ENCODE measurements around the gene GPR171. TPM values are rescaled to one million over a fixed set of nuclear protein-coding genes. Genes with fewer than 3 reads are reported as not detected.

Gene GPR171
- total and polyA plus RNA-seq, 2 donors (not counting 3 experiments of a cell fraction or from before 2014, with no cell fraction given): not detected

- FAIRE-seq: no peak
Measured at GRCh38 chr3:151196434-151196833, 6.6 kb downstream of the GPR171 start.

DNA sequence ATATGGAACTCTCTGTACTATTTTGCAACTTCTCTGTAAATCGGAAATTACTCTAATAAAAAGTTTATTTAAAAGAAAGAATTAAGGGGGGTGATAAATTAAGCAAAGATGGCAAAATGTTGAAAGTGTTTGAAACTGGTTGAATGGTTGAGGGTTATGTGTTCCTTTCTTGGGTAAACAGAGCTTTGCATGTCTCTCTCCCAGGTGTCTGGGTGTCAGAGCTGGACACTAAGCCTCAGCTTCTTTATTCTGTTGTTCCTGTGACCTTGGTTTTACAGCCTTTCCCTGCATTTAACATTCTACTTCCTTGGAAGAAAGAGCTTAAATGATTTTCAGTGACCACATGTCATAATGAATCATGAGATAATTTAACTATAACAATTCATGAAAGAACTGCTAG is 7.2 kb downstream of the GPR171 start:
- Histone ChIP-seq H3K9me3 (replicated peaks; ENCODE audit: control insufficient read depth, insufficient read depth, low read length) (no peaks in the 10 kb centered on the region), H3K79me2 (ENCODE audit: control insufficient read depth, insufficient read depth, low read length) (no peaks in the 10 kb centered on the region), H3K9ac (replicated peaks; ENCODE audit: extremely low read depth, insufficient read depth, low read length) (no peak overlapping the region), H3K4me2 (ENCODE audit: insufficient read depth, low read length) (no peak overlapping the region), H3K27me3 (ENCODE audit: control insufficient read depth in 2 of 2, insufficient read depth in 2 of 2, low read length in 2 of 2) (no peaks in the 10 kb centered on the region), H3K27ac (ENCODE audit: insufficient read depth, low read depth, low read length) (no peak overlapping the region), H4K20me1 (replicated peaks; ENCODE audit: control insufficient read depth, extremely low read depth, insufficient read depth, low read length) (no peaks in the 10 kb centered on the region), H3K36me3 (ENCODE audit: control insufficient read depth in 2 of 2, extremely low read depth in 1 of 2, insufficient read depth in 2 of 2, low read length in 2 of 2) (no peaks in the 10 kb centered on the region), H3K4me3 (replicated peaks in 1 of 3; ENCODE audit: insufficient read depth in 1 of 3, low read depth in 1 of 3, low read length in 3 of 3) (no peak overlapping the region), H2AFZ (ENCODE audit: low read depth, low read length) (no peak overlapping the region), H3K4me1 (ENCODE audit: control insufficient read depth, extremely low read depth, insufficient read depth, low read length) (no peaks in the 10 kb centered on the region), H3K9me1 (replicated peaks; ENCODE audit: control insufficient read depth, extremely low read depth, insufficient read depth, low read length) (no peaks in the 10 kb centered on the region)
- intact Hi-C loops (cut with micrococcal nuclease) (no loop called here), dilution Hi-C loops (cut with MboI; ENCODE audit: extremely low pct_ligation_motif_present, low sequenced_read_pairs) (no loop called here)
- CTCF ChIA-PET: interaction anchor here (0.5 to 3.1 kb wide), 5 partner anchors 12 to 701 kb away, joined by 4 to 11 read pairs (median 5); no protein-coding TSS in a partner anchor
- POLR2A ChIA-PET: no interaction called here
- no TSS peak for BruUV-seq (replicated peaks)
- TF ChIP-seq, protein P1, sequence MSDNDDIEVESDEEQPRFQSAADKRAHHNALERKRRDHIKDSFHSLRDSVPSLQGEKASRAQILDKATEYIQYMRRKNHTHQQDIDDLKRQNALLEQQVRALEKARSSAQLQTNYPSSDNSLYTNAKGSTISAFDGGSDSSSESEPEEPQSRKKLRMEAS (IDR thresholded peaks at IDR 0.05; ENCODE audit: insufficient read depth, insufficient read length): no peak
- TF ChIP-seq, protein P2, sequence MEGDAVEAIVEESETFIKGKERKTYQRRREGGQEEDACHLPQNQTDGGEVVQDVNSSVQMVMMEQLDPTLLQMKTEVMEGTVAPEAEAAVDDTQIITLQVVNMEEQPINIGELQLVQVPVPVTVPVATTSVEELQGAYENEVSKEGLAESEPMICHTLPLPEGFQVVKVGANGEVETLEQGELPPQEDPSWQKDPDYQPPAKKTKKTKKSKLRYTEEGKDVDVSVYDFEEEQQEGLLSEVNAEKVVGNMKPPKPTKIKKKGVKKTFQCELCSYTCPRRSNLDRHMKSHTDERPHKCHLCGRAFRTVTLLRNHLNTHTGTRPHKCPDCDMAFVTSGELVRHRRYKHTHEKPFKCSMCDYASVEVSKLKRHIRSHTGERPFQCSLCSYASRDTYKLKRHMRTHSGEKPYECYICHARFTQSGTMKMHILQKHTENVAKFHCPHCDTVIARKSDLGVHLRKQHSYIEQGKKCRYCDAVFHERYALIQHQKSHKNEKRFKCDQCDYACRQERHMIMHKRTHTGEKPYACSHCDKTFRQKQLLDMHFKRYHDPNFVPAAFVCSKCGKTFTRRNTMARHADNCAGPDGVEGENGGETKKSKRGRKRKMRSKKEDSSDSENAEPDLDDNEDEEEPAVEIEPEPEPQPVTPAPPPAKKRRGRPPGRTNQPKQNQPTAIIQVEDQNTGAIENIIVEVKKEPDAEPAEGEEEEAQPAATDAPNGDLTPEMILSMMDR (IDR thresholded peaks at IDR 0.05; ENCODE audit: extremely low read depth in 1 of 2, insufficient read depth in 1 of 2, low read depth in 1 of 2, low read length in 2 of 2): no peak
- TF ChIP-seq POLR2A (IDR thresholded peaks at IDR 0.05; ENCODE audit: low read depth, low read length): no peak
- no peak for TF ChIP-seq GATA2 (IDR thresholded peaks at IDR 0.05; ENCODE audit: insufficient read depth, insufficient read length, low read depth, low read length)
- TF ChIP-seq FOS (IDR thresholded peaks at IDR 0.05; ENCODE audit: borderline replicate concordance, insufficient read depth, low read length): no peak
- TF ChIP-seq JUN (IDR thresholded peaks at IDR 0.05; ENCODE audit: borderline replicate concordance, insufficient read depth, insufficient read length, low read depth): no peak
- TF ChIP-seq POLR2AphosphoS5 (IDR thresholded peaks at IDR 0.05; ENCODE audit: insufficient read depth, low read depth, low read length): no peak
- no peak for TF ChIP-seq EZH2 (IDR thresholded peaks at IDR 0.05; ENCODE audit: borderline replicate concordance, low read depth, low read length, severe bottlenecking)
- no peak for TF ChIP-seq MYC (IDR thresholded peaks at IDR 0.05; ENCODE audit: low read depth, low read length)
- DNase-seq (ENCODE audit: low read depth, low spot score) (no peak), FAIRE-seq (no peak)

More at GRCh38 chr3:151196434-151196833, 6.6 kb downstream of the GPR171 start:
- intact Hi-C loops (cut with micrococcal nuclease): no loop called here
- no peak for TF ChIP-seq MYC (IDR thresholded peaks at IDR 0.05; ENCODE audit: low read depth, low read length)
- H3K9me1 ChIP-seq (replicated peaks; ENCODE audit: control insufficient read depth, extremely low read depth, insufficient read depth, low read length): no peaks in the 10 kb centered on the region
- no peaks in the 10 kb centered on the region for H3K79me2 ChIP-seq (ENCODE audit: control insufficient read depth, insufficient read depth, low read length)
- H3K27me3 ChIP-seq (ENCODE audit: control insufficient read depth in 2 of 2, insufficient read depth in 2 of 2, low read length in 2 of 2): no peaks in the 10 kb centered on the region
- H3K9ac ChIP-seq (replicated peaks; ENCODE audit: extremely low read depth, insufficient read depth, low read length): no peak overlapping the region
- H3K27ac ChIP-seq (ENCODE audit: insufficient read depth, low read depth, low read length): no peak overlapping the region
- H3K4me3 ChIP-seq (replicated peaks in 1 of 3; ENCODE audit: insufficient read depth in 1 of 3, low read depth in 1 of 3, low read length in 3 of 3): no peak overlapping the region
- no peak overlapping the region for H2AFZ ChIP-seq (ENCODE audit: low read depth, low read length)
- dilution Hi-C loops (cut with MboI; ENCODE audit: extremely low pct_ligation_motif_present, low sequenced_read_pairs): no loop called here
- no peaks in the 10 kb centered on the region for H3K9me3 ChIP-seq (replicated peaks; ENCODE audit: control insufficient read depth, insufficient read depth, low read length)
- H3K4me1 ChIP-seq (ENCODE audit: control insufficient read depth, extremely low read depth, insufficient read depth, low read length): no peaks in the 10 kb centered on the region
- no peak overlapping the region for H3K4me2 ChIP-seq (ENCODE audit: insufficient read depth, low read length)
- POLR2A ChIA-PET: no interaction called here
- H4K20me1 ChIP-seq (replicated peaks; ENCODE audit: control insufficient read depth, extremely low read depth, insufficient read depth, low read length): no peaks in the 10 kb centered on the region
- no peak for DNase-seq (ENCODE audit: low read depth, low spot score)
- no TSS peak for BruUV-seq (replicated peaks)
- CTCF ChIA-PET: interaction anchor here (1.0 to 3.1 kb wide), 5 partner anchors 11 to 131 kb away, joined by 3 to 11 read pairs (median 5); no protein-coding TSS in a partner anchor
- H3K36me3 ChIP-seq (ENCODE audit: control insufficient read depth in 2 of 2, extremely low read depth in 1 of 2, insufficient read depth in 2 of 2, low read length in 2 of 2): no peaks in the 10 kb centered on the region
